H1 (cell line): ENCODE results near the gene NEUROD4. TPM values are rescaled to one million over a fixed set of nuclear protein-coding genes. Genes with fewer than 3 reads are reported as not detected.

Experiments
- CTCF ChIA-PET: fragments of 300-600 bp; sonication (Branson Sonifier 250); formaldehyde crosslinking; loops from one replicate; lab custom pipeline; 2021; ENCODE audit not compliant: partially characterized antibody; lab: Charles Lee
- POLR2A ChIA-PET: fragments of 300-600 bp; sonication (Branson Sonifier 250); formaldehyde crosslinking; loops from one replicate; lab custom pipeline; 2021; ENCODE audit warnings: inconsistent platforms; ENCODE audit not compliant: partially characterized antibody; lab: Charles Lee
- DNase-seq, 2 experiments: peaks; one replicate each; pipeline versions ENCODE4 v3.0.0 to v3.0.0-alpha.2; 2010 to 2022; ENCODE audit warnings: low spot score in 2 of 2, low read depth in 1 of 2, mixed read lengths in 1 of 2
- FAIRE-seq: peaks from 2 replicates; lab custom pipeline; 2011; peaks lifted over from hg19 to GRCh38; lab: Jason Lieb, UNC
- H2AFZ ChIP-seq: 2 replicates; pipeline ENCODE4 v1.8.1; 2012; ENCODE audit warnings: low read length, inconsistent platforms
- H2AK5ac ChIP-seq: 2 replicates; pipeline ENCODE4 v1.6.1; 2013; ENCODE audit warnings: low read depth, low read length
- H2BK120ac ChIP-seq: replicated peaks from 2 replicates; pipeline ENCODE3; 2013; ENCODE audit warnings: low read depth, low read length, inconsistent platforms
- H2BK12ac ChIP-seq: 2 replicates; pipeline ENCODE4 v1.6.1; 2013; ENCODE audit warnings: low read depth, low read length
- H2BK15ac ChIP-seq: 2 replicates; pipeline ENCODE4 v1.6.1; 2013; ENCODE audit warnings: low read length
- H2BK20ac ChIP-seq: 2 replicates; pipeline ENCODE4 v1.6.1; 2013; ENCODE audit warnings: low read length
- H2BK5ac ChIP-seq: 2 replicates; pipeline ENCODE4 v1.6.1; 2013; ENCODE audit warnings: low read depth, low read length
- H3K14ac ChIP-seq: 2 replicates; pipeline ENCODE4 v1.6.1; 2013; ENCODE audit warnings: inconsistent platforms; ENCODE audit not compliant: insufficient read length
- H3K18ac ChIP-seq: 2 replicates; pipeline ENCODE4 v1.6.1; 2013; ENCODE audit warnings: low read length; ENCODE audit errors: extremely low read depth
- H3K23ac ChIP-seq: 2 replicates; pipeline ENCODE4 v1.6.1; 2013; ENCODE audit warnings: inconsistent platforms; ENCODE audit not compliant: insufficient read length
- H3K23me2 ChIP-seq: 2 replicates; pipeline ENCODE4 v1.6.1; 2013; ENCODE audit warnings: low read depth, low read length
- H3K27ac ChIP-seq: 2 replicates; pipeline ENCODE4 v1.6.1; 2011; ENCODE audit warnings: low read depth, low read length, inconsistent platforms
- H3K27me3 ChIP-seq, 4 experiments: replicated peaks in 1 of 4; 1 replicate in 1 of 4; 2 replicates in 3 of 4; pipeline versions ENCODE4 v1.6.1 to v1.8.1; 2011 to 2013; ENCODE audit warnings: low read length in 3 of 4, mild to moderate bottlenecking in 3 of 4, inconsistent platforms in 2 of 4, mixed read lengths in 2 of 4, moderate library complexity in 1 of 4; ENCODE audit not compliant: control insufficient read depth in 3 of 4, insufficient read depth in 3 of 4; ENCODE audit errors: extremely low read depth in 1 of 4
- H3K36me3 ChIP-seq, 4 experiments: 2 replicates each; pipeline versions ENCODE4 v1.6.1 to v1.8.1; 2011 to 2013; ENCODE audit warnings: mild to moderate bottlenecking in 4 of 4, low read length in 3 of 4, moderate library complexity in 2 of 4, control low read depth in 1 of 4, inconsistent platforms in 1 of 4; ENCODE audit not compliant: insufficient read depth in 4 of 4, control insufficient read depth in 2 of 4
- H3K4ac ChIP-seq: replicated peaks from 2 replicates; pipeline ENCODE3; 2013; ENCODE audit warnings: low read length, low read depth, mixed read lengths, inconsistent platforms; ENCODE audit not compliant: insufficient read length
- H3K4me1 ChIP-seq, 4 experiments: replicated peaks in 1 of 4; 1 replicate in 1 of 4; 2 replicates in 3 of 4; pipeline versions ENCODE4 v1.6.1 to v1.8.1; 2011 to 2013; ENCODE audit warnings: low read length in 3 of 4, inconsistent platforms in 2 of 4, mixed read lengths in 1 of 4; ENCODE audit not compliant: insufficient read depth in 4 of 4, control insufficient read depth in 3 of 4
- H3K4me2 ChIP-seq, 2 experiments: 2 replicates each; pipeline versions ENCODE4 v1.6.1 to v1.8.1; 2011 to 2013; ENCODE audit warnings: low read depth in 2 of 2, low read length in 2 of 2, control low read depth in 1 of 2, inconsistent platforms in 1 of 2, mild to moderate bottlenecking in 1 of 2; ENCODE audit not compliant: insufficient read depth in 1 of 2
- H3K4me3 ChIP-seq, 4 experiments: fragments of 200-600, 300-600 bp in 1 of 4; sonication (generic), shearing (Covaris generic), sonication (Bioruptor Twin) in 1 of 4; 2 replicates each; pipeline versions ENCODE4 v1.5.1 to v1.8.1; 2011 to 2016; ENCODE audit warnings: low read length in 4 of 4, low read depth in 3 of 4, control low read depth in 2 of 4, inconsistent platforms in 2 of 4, mild to moderate bottlenecking in 2 of 4, mixed read lengths in 1 of 4, moderate library complexity in 1 of 4; ENCODE audit not compliant: insufficient read depth in 2 of 4; ENCODE audit errors: extremely low read depth in 1 of 4
- H3K56ac ChIP-seq: replicated peaks from 2 replicates; pipeline ENCODE3; 2013; ENCODE audit warnings: low read depth, mild to moderate bottlenecking, mixed read lengths, low read length, inconsistent platforms; ENCODE audit not compliant: insufficient read length
- H3K79me1 ChIP-seq: 2 replicates; pipeline ENCODE4 v1.6.1; 2013; ENCODE audit warnings: low read depth, low read length, control low read depth
- H3K79me2 ChIP-seq, 2 experiments: 2 replicates each; pipeline versions ENCODE4 v1.6.1 to v1.8.1; 2012 to 2013; ENCODE audit warnings: low read length in 2 of 2, mild to moderate bottlenecking in 2 of 2, inconsistent platforms in 1 of 2; ENCODE audit not compliant: insufficient read depth in 2 of 2, control insufficient read depth in 1 of 2
- H3K9ac ChIP-seq, 4 experiments: replicated peaks in 1 of 4; 1 replicate in 1 of 4; 2 replicates in 3 of 4; pipeline versions ENCODE4 v1.6.1 to v1.8.1; 2011 to 2013; ENCODE audit warnings: low read depth in 3 of 4, low read length in 3 of 4, control low read depth in 2 of 4, mild to moderate bottlenecking in 2 of 4, moderate library complexity in 2 of 4, inconsistent platforms in 1 of 4; ENCODE audit errors: extremely low read depth in 1 of 4
- H3K9me3 ChIP-seq, 2 experiments: 2 replicates each; pipeline versions ENCODE4 v1.6.1 to v1.8.1; 2012 to 2013; ENCODE audit warnings: mild to moderate bottlenecking in 2 of 2, moderate library complexity in 2 of 2, control low read depth in 1 of 2, inconsistent platforms in 1 of 2, low read depth in 1 of 2, low read length in 1 of 2, mixed read lengths in 1 of 2; ENCODE audit not compliant: insufficient read depth in 2 of 2
- H4K20me1 ChIP-seq, 2 experiments: replicated peaks in 1 of 2; 2 replicates each; pipeline versions ENCODE3 to v1.8.1; 2011 to 2013; ENCODE audit warnings: inconsistent platforms in 2 of 2, low read length in 2 of 2, mild to moderate bottlenecking in 1 of 2; ENCODE audit not compliant: insufficient read depth in 2 of 2, control insufficient read depth in 1 of 2
- H4K5ac ChIP-seq: 2 replicates; pipeline ENCODE4 v1.6.1; 2013; ENCODE audit warnings: low read length, low read depth, mixed read lengths, inconsistent platforms; ENCODE audit not compliant: insufficient read length
- H4K8ac ChIP-seq: 2 replicates; pipeline ENCODE4 v1.8.0; 2013; ENCODE audit warnings: mild to moderate bottlenecking, moderate library complexity, low read length, inconsistent platforms; ENCODE audit not compliant: insufficient read depth; ENCODE audit errors: extremely low read depth
- H4K91ac ChIP-seq: replicated peaks from 2 replicates; pipeline ENCODE3; 2013; ENCODE audit warnings: low read length, mixed read lengths, inconsistent platforms; ENCODE audit not compliant: insufficient read length
- CREB1 ChIP-seq: IDR thresholded peaks from 2 replicates; pipeline ENCODE4 v1.6.1; 2012; ENCODE audit warnings: inconsistent platforms
- EZH2 ChIP-seq: fragments of 200-600 bp; sonication (generic); IDR thresholded peaks from 2 replicates; pipeline ENCODE4 v1.7.1; 2012; ENCODE audit warnings: low read depth, mild to moderate bottlenecking, moderate library complexity, low read length, inconsistent platforms; ENCODE audit not compliant: severe bottlenecking
- HDAC2 ChIP-seq, 2 experiments: fragments of 300-600 bp in 1 of 2; sonication (generic) in 1 of 2; IDR thresholded peaks; 2 replicates each; pipeline ENCODE4 v1.6.1; 2011 to 2012; ENCODE audit warnings: low read depth in 2 of 2, low read length in 2 of 2, mild to moderate bottlenecking in 2 of 2, moderate library complexity in 2 of 2, borderline replicate concordance in 1 of 2, inconsistent platforms in 1 of 2
- YY1 ChIP-seq: IDR thresholded peaks from 2 replicates; pipeline ENCODE4 v1.6.1; 2011; ENCODE audit warnings: low read depth, mild to moderate bottlenecking, low read length
- WGBS, 2 experiments: shearing (Covaris generic) in 1 of 2; methylation state at CpG; one replicate each; pipeline versions ENCODE4 v1.1.6 to v1.1.7; 2013 to 2015; ENCODE audit warnings: low lambda C conversion rate in 2 of 2, mixed read lengths in 2 of 2, inconsistent platforms in 1 of 2, low coverage in 1 of 2, missing lambda C conversion rate in 1 of 2; ENCODE audit not compliant: insufficient replicate concordance in 2 of 2, insufficient coverage in 1 of 2, insufficient read length in 1 of 2; ENCODE audit errors: extremely low coverage in 1 of 2, missing lambda C conversion rate in 1 of 2; 5-methylcytosine and 5-hydroxymethylcytosine counted together
- long read RNA-seq, 2 experiments: library from RNA in 1 of 2; library from capped mRNA in 1 of 2; stranded (forward); transcript quantifications; one replicate each; pipeline ENCODE4 v2.0.0, GENCODE V29; 2021; ENCODE audit warnings: inconsistent platforms in 1 of 2
- polyA minus RNA-seq, 3 experiments: library from RNA; depleted of rRNA, polyadenylated mRNA; stranded (reverse); fragments of >200 nt; gene quantifications; 1 replicate in 2 of 3; 2 replicates in 1 of 3; pipeline ENCODE4 v1.2.3, GENCODE V29; 2011
- polyA plus RNA-seq, 7 experiments: library from polyadenylated mRNA; depleted of rRNA in 3 of 7; stranded (reverse) in 5 of 7; unstranded in 2 of 7; fragments of >200 nt in 5 of 7; fragments of 200-250 nt in 2 of 7; gene quantifications; 1 replicate in 5 of 7; 2 replicates in 1 of 7; 4 replicates in 1 of 7; pipeline versions ENCODE4 v1.2.1 to v1.2.3, GENCODE V29; 2011 to 2013; ENCODE audit warnings: missing spikeins in 2 of 7, mixed read lengths in 2 of 7
- total RNA-seq: library from RNA; stranded (reverse); fragmentation: NEBNext Ultra II Directional; extraction: Animal tissue kit (Norgen Biotek cat#: 25700); gene quantifications from 2 replicates; pipeline ENCODE4 v1.2.1, GENCODE V29; 2021
- TF ChIP-seq, protein P1 (sequence below): IDR thresholded peaks from 2 replicates; pipeline ENCODE4 v1.6.1; 2011; ENCODE audit warnings: low read depth, mild to moderate bottlenecking, low read length; ENCODE audit not compliant: insufficient read depth
- TF ChIP-seq, protein P2 (sequence below), 3 experiments: IDR thresholded peaks; 1 replicate in 2 of 3; 2 replicates in 1 of 3; pipeline versions ENCODE4 v1.5.1 to v1.6.1; 2011; ENCODE audit warnings: low read length in 3 of 3, mild to moderate bottlenecking in 3 of 3, inconsistent platforms in 2 of 3, low read depth in 1 of 3, moderate library complexity in 1 of 3; ENCODE audit not compliant: insufficient read depth in 1 of 3; ENCODE audit errors: control extremely low read depth in 1 of 3

Gene NEUROD4, protein sequence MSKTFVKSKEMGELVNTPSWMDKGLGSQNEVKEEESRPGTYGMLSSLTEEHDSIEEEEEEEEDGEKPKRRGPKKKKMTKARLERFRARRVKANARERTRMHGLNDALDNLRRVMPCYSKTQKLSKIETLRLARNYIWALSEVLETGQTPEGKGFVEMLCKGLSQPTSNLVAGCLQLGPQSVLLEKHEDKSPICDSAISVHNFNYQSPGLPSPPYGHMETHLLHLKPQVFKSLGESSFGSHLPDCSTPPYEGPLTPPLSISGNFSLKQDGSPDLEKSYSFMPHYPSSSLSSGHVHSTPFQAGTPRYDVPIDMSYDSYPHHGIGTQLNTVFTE
- total RNA-seq (not detected in 2 replicates), polyA plus RNA-seq (2011; rRNA removed) (not detected in 2 replicates), polyA minus RNA-seq (2011; rRNA and poly(A)+ RNA removed) (not detected in 2 replicates)
- not detected for polyA plus RNA-seq (2011; cell fraction: cytosol; rRNA removed)
- not detected for polyA plus RNA-seq (2011; cell fraction: nucleus; rRNA removed)
- not detected in 4 replicates for polyA plus RNA-seq (2012, experiment 1 of 2)
- not detected for polyA plus RNA-seq (2012, experiment 2 of 2)
- polyA plus RNA-seq (2013, experiment 1 of 2) = not detected
- polyA plus RNA-seq (2013, experiment 2 of 2) = not detected
- polyA minus RNA-seq (2011; cell fraction: cytosol; rRNA and poly(A)+ RNA removed) = not detected
- not detected for polyA minus RNA-seq (2011; cell fraction: nucleus; rRNA and poly(A)+ RNA removed)
- long read RNA-seq, experiment 1 = 0 reads
- long read RNA-seq, experiment 2 = 0 reads

DNA sequence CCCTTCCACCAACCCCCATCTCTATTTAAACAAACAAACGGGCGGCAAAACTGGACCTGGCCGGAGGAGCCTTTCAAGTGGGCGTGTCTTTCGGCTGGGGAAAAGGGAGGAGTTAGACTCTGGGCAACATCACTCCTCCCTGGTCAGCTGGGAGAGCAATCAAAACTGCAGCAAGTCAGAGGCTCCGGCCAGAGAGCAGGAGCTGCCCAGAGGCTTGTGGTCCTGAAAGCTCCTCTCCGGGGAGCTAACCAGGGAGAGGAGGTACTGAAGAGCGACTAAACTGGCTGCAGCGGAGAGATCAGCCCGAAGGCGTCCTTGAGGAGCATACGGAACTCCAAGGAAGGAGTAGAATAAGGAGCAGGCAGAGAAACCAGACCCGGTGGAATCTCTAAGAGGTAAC, at the start of gene NEUROD4:
Gene NEUROD4 (plus strand): TSS at position 191 of the 400 bp plus-strand sequence. CDS start 6,466 bp downstream, outside the sequence.
- CTCF ChIA-PET = interaction anchor here (0.6 to 2.0 kb wide), 10 partner anchors 11 to 609 kb away, joined by 3 to 5 read pairs (median 4); no protein-coding TSS in a partner anchor
- WGBS, 2 experiments = 5% methylated on average over 13 of the region's 13 CpGs; no CpG with 5 or more reads in 1 of the 2 experiments
- TF ChIP-seq HDAC2 (IDR thresholded peaks at IDR 0.05; ENCODE audit: borderline replicate concordance in 1 of 2, low read depth in 2 of 2, low read length in 2 of 2) (peak; percentile 99 to 100), EZH2 (no peak), YY1 (no peak), CREB1 (no peak; the same call in 1 of the 2 replicates)
- TF ChIP-seq, protein P1, sequence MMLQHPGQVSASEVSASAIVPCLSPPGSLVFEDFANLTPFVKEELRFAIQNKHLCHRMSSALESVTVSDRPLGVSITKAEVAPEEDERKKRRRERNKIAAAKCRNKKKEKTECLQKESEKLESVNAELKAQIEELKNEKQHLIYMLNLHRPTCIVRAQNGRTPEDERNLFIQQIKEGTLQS = no peak
- TF ChIP-seq, protein P2, sequence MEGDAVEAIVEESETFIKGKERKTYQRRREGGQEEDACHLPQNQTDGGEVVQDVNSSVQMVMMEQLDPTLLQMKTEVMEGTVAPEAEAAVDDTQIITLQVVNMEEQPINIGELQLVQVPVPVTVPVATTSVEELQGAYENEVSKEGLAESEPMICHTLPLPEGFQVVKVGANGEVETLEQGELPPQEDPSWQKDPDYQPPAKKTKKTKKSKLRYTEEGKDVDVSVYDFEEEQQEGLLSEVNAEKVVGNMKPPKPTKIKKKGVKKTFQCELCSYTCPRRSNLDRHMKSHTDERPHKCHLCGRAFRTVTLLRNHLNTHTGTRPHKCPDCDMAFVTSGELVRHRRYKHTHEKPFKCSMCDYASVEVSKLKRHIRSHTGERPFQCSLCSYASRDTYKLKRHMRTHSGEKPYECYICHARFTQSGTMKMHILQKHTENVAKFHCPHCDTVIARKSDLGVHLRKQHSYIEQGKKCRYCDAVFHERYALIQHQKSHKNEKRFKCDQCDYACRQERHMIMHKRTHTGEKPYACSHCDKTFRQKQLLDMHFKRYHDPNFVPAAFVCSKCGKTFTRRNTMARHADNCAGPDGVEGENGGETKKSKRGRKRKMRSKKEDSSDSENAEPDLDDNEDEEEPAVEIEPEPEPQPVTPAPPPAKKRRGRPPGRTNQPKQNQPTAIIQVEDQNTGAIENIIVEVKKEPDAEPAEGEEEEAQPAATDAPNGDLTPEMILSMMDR (IDR thresholded peaks at IDR 0.05; ENCODE audit: control extremely low read depth in 1 of 3, insufficient read depth in 1 of 3, low read depth in 1 of 3, low read length in 3 of 3) = no peak

More for the DNA sequence above, at the start of gene NEUROD4:
- Histone ChIP-seq H3K4ac (no peak within 1 kb of the TSS), H3K14ac (no peak within 1 kb of the TSS), H3K4me1 (peaks cover 0 to 2% (median 0%) of the 10 kb centered on the region in 4 experiments; a peak in 2 of 7 replicates), H3K79me2 (no peaks in the 10 kb centered on the region), H2BK20ac (no peak within 1 kb of the TSS), H3K18ac (no peak within 1 kb of the TSS), H2AK5ac (no peak within 1 kb of the TSS), H3K23ac (no peak within 1 kb of the TSS), H2AFZ (peak within 1 kb of the TSS; percentile 72; the same call in 1 of the 2 replicates), H2BK5ac (no peak within 1 kb of the TSS), H2BK15ac (no peak within 1 kb of the TSS; the same call in 1 of the 2 replicates), H3K9ac (no peak within 1 kb of the TSS; a peak in 1 of 7 replicates), H4K20me1 (peaks cover 0 to 2% of the 10 kb centered on the region in 2 experiments), H3K79me1 (no peaks in the 10 kb centered on the region), H3K56ac (no peak within 1 kb of the TSS), H4K8ac (no peak within 1 kb of the TSS), H3K4me3 (peak within 1 kb of the TSS; percentile 22 to 49 (median 27); a peak in 6 of 8 replicates), H3K4me2 (peak within 1 kb of the TSS; percentile 48 to 58), H3K23me2 (no peaks in the 10 kb centered on the region), H2BK12ac (no peak within 1 kb of the TSS), H4K5ac (no peak within 1 kb of the TSS), H2BK120ac (no peak within 1 kb of the TSS), H3K27me3 (no peaks in the 10 kb centered on the region), H3K36me3 (no peaks in the 10 kb centered on the region), H3K27ac (no peak within 1 kb of the TSS), H4K91ac (no peak within 1 kb of the TSS), H3K9me3 (no peaks in the 10 kb centered on the region)
- DNase-seq (peak; percentile 80 to 83), FAIRE-seq (peak; percentile 96)
- POLR2A ChIA-PET = interaction anchor here (1.0 to 1.2 kb wide), 2 partner anchors 10 to 22 kb away, joined by 4 to 5 read pairs; no protein-coding TSS in a partner anchor
